Measurements from ENCODE around the gene DPH5. TPM values are rescaled to one million over a fixed set of nuclear protein-coding genes. Genes with fewer than 3 reads are reported as not detected.
"Not testable (repeated sequence)": the region's sequence is repeated elsewhere in the genome, so short reads cannot be mapped to it uniquely, and the experiment has no call there.

DPH5 gene
- total and polyA plus RNA-seq, 9 donors = 46.1 to 68.3 (median 53.6) TPM

- not testable (repeated sequence) for DNase-seq; H3K27ac ChIP-seq (ENCODE audit: low read length); H3K4me1 ChIP-seq (ENCODE audit: control insufficient read depth, insufficient read depth, low read length); H3K9me3 ChIP-seq (replicated peaks; ENCODE audit: control insufficient read depth, low read depth, low read length); H3K4me3 ChIP-seq (ENCODE audit: low read length); H3K27me3 ChIP-seq (ENCODE audit: control insufficient read depth, insufficient read depth, low read length); H3K36me3 ChIP-seq (ENCODE audit: control insufficient read depth, insufficient read depth, low read length)
- 47% methylated on average over 2 of the region's 9 CpGs for WGBS (ENCODE audit: insufficient coverage)
Observed at GRCh38 chr1:100949515-100950158, 75.9 kb downstream of the DPH5 start.

GRCh38 chr1:100948721-100949405, 76.7 kb downstream of the DPH5 start:
- H3K27ac ChIP-seq (ENCODE audit: low read length) = not testable (repeated sequence)
- WGBS (ENCODE audit: insufficient coverage) = 100% methylated on average over 2 of the region's 7 CpGs

GRCh38 chr1:100947816-100948215, 77.8 kb downstream of the DPH5 start:
- H3K27me3 ChIP-seq (ENCODE audit: control insufficient read depth, insufficient read depth, low read length); H3K27ac ChIP-seq (ENCODE audit: low read length); H3K4me3 ChIP-seq (ENCODE audit: low read length); H3K4me1 ChIP-seq (ENCODE audit: control insufficient read depth, insufficient read depth, low read length); H3K36me3 ChIP-seq (ENCODE audit: control insufficient read depth, insufficient read depth, low read length); H3K9me3 ChIP-seq (replicated peaks; ENCODE audit: control insufficient read depth, low read depth, low read length); DNase-seq: not testable (repeated sequence)
- WGBS (ENCODE audit: insufficient coverage) = no CpG with 5 or more reads among the region's 3 CpGs

More at GRCh38 chr1:100948721-100949405, 76.7 kb downstream of the DPH5 start:
- not testable (repeated sequence) for H3K4me1 ChIP-seq (ENCODE audit: control insufficient read depth, insufficient read depth, low read length); H3K9me3 ChIP-seq (replicated peaks; ENCODE audit: control insufficient read depth, low read depth, low read length); DNase-seq; H3K27me3 ChIP-seq (ENCODE audit: control insufficient read depth, insufficient read depth, low read length); H3K4me3 ChIP-seq (ENCODE audit: low read length); H3K36me3 ChIP-seq (ENCODE audit: control insufficient read depth, insufficient read depth, low read length)

GRCh38 chr1:100946064-100946463, 79.5 kb downstream of the DPH5 start:
- H3K36me3 ChIP-seq (ENCODE audit: control insufficient read depth, insufficient read depth, low read length); H3K9me3 ChIP-seq (replicated peaks; ENCODE audit: control insufficient read depth, low read depth, low read length); H3K4me1 ChIP-seq (ENCODE audit: control insufficient read depth, insufficient read depth, low read length); H3K27me3 ChIP-seq (ENCODE audit: control insufficient read depth, insufficient read depth, low read length); H3K4me3 ChIP-seq (ENCODE audit: low read length); H3K27ac ChIP-seq (ENCODE audit: low read length); DNase-seq: not testable (repeated sequence)
- WGBS (ENCODE audit: insufficient coverage) = no CpG with 5 or more reads among the region's 3 CpGs

- no peaks in the 10 kb centered on the region for H3K4me1 ChIP-seq (ENCODE audit: control insufficient read depth, insufficient read depth, low read length)
- H3K9me3 ChIP-seq (replicated peaks; ENCODE audit: control insufficient read depth, low read depth, low read length) = no peaks in the 10 kb centered on the region
- H3K27ac ChIP-seq (ENCODE audit: low read length) = no peak overlapping the region
- WGBS (ENCODE audit: insufficient coverage) = no CpG with 5 or more reads among the region's 1 CpG
- peaks cover 11% of the 10 kb centered on the region for H3K36me3 ChIP-seq (ENCODE audit: control insufficient read depth, insufficient read depth, low read length)
- no peaks in the 10 kb centered on the region for H3K27me3 ChIP-seq (ENCODE audit: control insufficient read depth, insufficient read depth, low read length)
- no peak for DNase-seq
- H3K4me3 ChIP-seq (ENCODE audit: low read length) = no peak overlapping the region
Observed at GRCh38 chr1:100943533-100943932, 82.1 kb downstream of the DPH5 start.

- H3K4me3 ChIP-seq (ENCODE audit: low read length) = no peak overlapping the region
- peak; percentile 29 for DNase-seq
- H3K9me3 ChIP-seq (replicated peaks; ENCODE audit: control insufficient read depth, low read depth, low read length) = no peaks in the 10 kb centered on the region
- no peaks in the 10 kb centered on the region for H3K4me1 ChIP-seq (ENCODE audit: control insufficient read depth, insufficient read depth, low read length)
- peaks cover 11% of the 10 kb centered on the region for H3K36me3 ChIP-seq (ENCODE audit: control insufficient read depth, insufficient read depth, low read length)
- no peak overlapping the region for H3K27ac ChIP-seq (ENCODE audit: low read length)
- no peaks in the 10 kb centered on the region for H3K27me3 ChIP-seq (ENCODE audit: control insufficient read depth, insufficient read depth, low read length)
- WGBS (ENCODE audit: insufficient coverage) = no CpG with 5 or more reads among the region's 2 CpGs
Observed at GRCh38 chr1:100942304-100943046, 83.1 kb downstream of the DPH5 start.

GRCh38 chr1:100941580-100942216, 83.9 kb downstream of the DPH5 start:
- no peak overlapping the region for H3K27ac ChIP-seq (ENCODE audit: low read length)
- 97% methylated on average over 3 of the region's 9 CpGs for WGBS (ENCODE audit: insufficient coverage)
- DNase-seq = no peak
- no peaks in the 10 kb centered on the region for H3K9me3 ChIP-seq (replicated peaks; ENCODE audit: control insufficient read depth, low read depth, low read length)
- H3K36me3 ChIP-seq (ENCODE audit: control insufficient read depth, insufficient read depth, low read length) = peaks cover 11% of the 10 kb centered on the region
- no peaks in the 10 kb centered on the region for H3K27me3 ChIP-seq (ENCODE audit: control insufficient read depth, insufficient read depth, low read length)
- H3K4me3 ChIP-seq (ENCODE audit: low read length) = no peak overlapping the region
- no peaks in the 10 kb centered on the region for H3K4me1 ChIP-seq (ENCODE audit: control insufficient read depth, insufficient read depth, low read length)

GRCh38 chr1:100941098-100941527, 84.5 kb downstream of the DPH5 start:
- Histone ChIP-seq H3K36me3 (ENCODE audit: control insufficient read depth, insufficient read depth, low read length) (peaks cover 11% of the 10 kb centered on the region), H3K27me3 (ENCODE audit: control insufficient read depth, insufficient read depth, low read length) (no peaks in the 10 kb centered on the region), H3K4me3 (ENCODE audit: low read length) (no peak overlapping the region), H3K4me1 (ENCODE audit: control insufficient read depth, insufficient read depth, low read length) (no peaks in the 10 kb centered on the region), H3K9me3 (replicated peaks; ENCODE audit: control insufficient read depth, low read depth, low read length) (no peaks in the 10 kb centered on the region), H3K27ac (ENCODE audit: low read length) (no peak overlapping the region)
- WGBS (ENCODE audit: insufficient coverage) = 94% methylated on average over 1 of the region's 1 CpG
- no peak for DNase-seq

All from muscle of leg (tissue), 11 donors.